KG1 (cell line): ENCODE measurements around the gene CROCC.
A peak's percentile ranks its signal among the peaks of the same experiment; 100 is the strongest.
"Not testable (repeated sequence)": the region's sequence is repeated elsewhere in the genome, so short reads cannot be mapped to it uniquely, and the experiment has no call there.

Experiments
- DNase-seq: peaks from one replicate; lab custom pipeline; 2025; lab: John Stamatoyannopoulos, UW

Gene CROCC

DNA sequence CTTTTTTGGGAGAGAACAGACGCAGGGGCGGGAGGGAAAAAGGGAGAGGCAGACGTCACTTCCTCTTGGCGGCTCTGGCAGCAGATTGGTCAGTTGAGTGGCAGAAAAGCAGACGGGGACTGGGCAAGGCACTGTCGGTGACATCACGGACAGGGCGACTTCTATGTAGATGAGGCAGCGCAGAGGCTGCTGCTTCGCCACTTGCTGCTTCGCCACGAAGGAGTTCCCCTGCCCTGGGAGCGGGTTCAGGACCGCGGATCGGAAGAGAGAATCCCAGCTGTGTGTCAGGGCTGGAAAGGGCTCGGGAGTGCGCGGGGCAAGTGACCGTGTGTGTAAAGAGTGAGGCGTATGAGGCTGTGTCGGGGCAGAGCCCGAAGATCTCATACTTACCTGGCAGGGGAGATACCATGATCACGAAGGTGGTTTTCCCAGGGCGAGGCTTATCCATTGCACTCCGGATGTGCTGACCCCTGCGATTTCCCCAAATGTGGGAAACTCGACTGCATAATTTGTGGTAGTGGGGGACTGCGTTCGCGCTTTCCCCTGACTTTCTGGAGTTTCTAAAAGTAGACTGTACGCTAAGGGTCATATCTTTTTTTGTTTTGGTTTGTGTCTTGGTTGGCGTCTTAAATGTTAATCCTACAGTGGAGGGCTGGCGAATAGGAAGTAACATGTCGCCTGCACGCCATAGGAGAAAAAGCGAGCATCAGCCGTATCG, 26.0 kb upstream of the CROCC start, which contains the start of gene RNU1-2:
Gene RNU1-2, plus strand, starts transcription at position 383 of the 718 bp plus-strand sequence.
- peak; percentile 59 for DNase-seq

DNA sequence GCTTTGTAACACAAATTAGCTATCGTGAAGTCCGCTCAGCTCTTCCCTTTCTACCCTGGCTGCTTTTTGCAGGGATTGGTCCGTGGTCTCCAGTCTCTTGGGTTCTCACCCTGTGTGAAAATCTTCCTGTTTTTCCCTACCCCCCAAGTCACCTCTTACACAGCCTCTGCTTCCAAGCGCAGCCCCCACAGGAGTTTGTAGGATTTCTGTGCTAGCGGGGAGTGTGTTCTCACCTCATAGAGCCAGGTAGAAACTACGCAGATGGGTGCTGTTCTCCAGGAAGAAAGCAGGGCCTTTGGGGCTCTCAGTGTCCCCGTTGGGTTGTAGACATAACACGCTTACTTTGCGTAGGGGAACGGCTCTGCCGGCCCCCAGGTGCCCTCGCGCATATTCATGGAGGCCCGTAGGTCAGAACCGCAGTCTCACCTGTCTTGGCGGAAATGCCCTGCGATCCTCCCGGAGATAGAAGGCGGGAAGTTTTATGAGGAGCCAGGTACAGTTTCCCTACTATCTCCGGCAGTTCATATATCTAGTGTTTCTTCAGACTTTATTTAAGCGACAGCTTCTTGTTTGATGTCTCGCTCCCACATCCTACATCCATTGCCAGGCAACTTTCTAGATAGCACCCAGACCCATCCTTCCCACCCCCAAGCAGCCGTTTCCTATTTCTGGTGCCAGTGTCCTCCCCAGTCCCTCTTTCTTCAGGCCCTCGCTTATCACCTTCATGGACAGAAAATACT, 25.2 kb upstream of the CROCC start:
- not testable (repeated sequence) for DNase-seq

DNA sequence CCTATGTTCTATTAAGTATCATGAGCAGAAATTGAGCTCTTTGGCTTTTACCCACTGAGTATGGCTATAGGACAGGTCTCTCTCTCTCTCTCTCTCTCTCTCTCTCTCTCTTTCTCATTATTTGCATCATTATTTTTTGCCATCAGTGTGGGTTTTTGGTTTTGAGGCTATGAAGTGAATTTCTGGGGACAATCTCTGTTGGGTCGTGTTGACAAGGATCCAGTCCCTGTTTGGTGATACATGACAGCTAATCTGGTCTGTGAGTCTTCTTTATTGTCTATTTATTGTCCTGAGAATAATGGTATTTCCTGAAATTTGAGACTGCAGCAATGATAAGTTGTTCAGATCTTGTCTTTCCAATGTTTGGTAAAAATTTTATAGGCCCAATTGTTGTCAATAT, 24.1 kb upstream of the CROCC start:
- not testable (repeated sequence) for DNase-seq

DNA sequence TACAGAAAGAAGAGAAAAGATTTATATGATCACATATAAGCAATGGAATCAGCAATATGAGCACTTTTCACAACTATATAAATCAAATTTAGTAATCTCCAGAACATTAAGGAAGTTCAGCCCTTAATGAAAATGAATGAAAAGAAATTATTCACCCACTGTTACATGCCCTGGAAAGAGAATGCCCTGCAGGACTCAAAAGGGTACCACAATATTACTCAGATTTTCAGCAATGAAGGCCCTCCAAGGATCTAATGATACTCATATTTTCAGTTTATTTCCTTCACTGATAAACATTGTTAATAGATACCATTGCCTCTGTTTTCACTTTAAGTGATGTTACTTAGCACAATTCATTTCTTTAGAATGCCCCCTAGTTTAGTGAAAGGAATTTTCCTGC, 23.4 kb upstream of the CROCC start:
- not testable (repeated sequence) for DNase-seq

DNA sequence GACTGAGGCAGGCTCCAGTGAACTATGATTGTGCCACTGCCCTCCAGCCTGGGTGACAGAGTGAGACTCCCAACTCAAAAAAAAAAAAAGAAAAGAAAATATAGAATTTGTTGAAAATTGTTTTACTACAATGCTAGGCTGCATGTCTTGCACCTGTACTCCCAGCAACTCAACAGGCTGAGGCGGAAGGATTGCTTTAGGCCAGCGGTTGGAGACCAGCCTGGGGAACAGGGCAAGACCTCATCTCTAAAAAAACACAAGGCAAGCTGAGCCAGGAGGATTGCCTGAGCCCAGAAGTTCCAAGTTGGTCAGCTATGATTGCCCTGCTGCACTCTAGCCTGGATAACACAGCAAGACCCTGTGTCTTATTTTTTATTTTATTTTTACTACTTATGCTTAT, 22.7 kb upstream of the CROCC start:
- DNase-seq = not testable (repeated sequence)

DNA sequence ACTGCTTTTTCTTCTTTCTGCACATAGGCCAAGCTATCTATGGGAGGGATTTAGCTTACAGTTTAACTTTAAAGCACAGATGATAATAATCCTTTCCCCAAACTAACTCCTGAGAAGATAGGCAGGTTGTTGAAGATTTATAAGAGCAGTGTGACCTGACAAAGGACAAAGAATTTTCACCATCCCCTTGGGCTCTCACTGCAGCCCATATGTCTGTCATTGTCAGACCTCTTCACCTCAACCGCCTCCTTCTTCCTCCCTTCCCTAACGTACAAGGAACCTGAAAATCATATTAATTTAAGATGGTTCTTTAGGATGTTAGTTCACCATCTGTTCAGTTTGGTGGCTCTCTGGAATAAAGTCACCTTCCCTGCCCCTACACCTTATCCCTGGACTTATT, 21.0 kb upstream of the CROCC start:
- DNase-seq = no peak

DNA sequence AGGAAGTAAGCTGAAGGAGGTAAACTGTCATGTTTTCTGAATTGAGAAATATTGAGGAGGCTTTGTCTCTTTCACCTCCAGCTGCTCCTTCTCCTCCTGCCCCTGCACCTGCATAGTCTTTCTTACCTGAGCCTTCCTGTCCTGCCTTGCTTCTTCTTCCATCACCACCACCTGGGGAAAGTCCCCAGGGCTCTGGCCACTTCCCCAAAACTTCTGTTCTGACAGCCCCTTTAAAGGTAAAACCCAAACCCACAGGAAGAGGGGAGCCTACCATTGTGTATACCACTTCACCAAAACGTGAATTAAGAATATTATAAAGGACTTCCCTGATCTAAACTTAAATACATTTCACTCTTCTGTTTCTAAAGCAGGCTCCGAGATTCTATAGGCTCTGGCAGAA, 20.4 kb upstream of the CROCC start:
- not testable (repeated sequence) for DNase-seq

DNA sequence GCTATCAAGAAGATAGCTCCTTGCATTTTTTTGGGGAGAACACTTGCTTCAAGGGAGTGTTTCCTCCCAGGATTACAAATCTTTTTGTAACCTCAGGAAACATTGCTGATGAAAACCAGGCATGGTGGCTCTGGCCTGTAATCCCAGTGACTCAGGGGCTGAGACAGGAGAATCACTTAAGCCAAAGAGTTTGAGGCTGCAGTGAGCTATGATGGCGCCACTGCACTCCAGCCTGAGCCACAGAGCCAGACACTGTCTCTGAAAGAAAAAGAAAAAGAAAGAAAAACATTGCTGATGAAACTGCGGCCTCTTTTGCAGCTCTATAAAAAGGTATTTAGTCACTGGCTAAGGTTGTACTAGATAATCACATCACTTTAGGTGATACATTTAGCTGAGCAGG, 18.7 kb upstream of the CROCC start:
- no peak for DNase-seq

DNA sequence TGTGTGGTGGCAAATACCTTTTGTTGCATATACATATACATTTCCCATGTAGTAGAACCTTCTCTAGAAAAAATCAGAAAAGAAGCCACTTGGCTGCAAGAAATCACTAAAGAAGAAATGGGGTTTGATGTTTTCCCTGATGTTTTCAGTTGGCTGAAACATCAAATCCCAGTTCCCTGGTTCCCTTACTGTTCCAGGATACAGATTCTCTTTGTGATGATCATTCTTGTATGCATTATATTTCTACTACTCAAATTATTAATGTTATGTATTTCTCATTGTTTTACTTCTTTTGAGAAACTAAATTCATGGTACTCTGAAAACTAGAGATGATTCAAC, 18.3 kb upstream of the CROCC start:
- DNase-seq = no peak

DNA sequence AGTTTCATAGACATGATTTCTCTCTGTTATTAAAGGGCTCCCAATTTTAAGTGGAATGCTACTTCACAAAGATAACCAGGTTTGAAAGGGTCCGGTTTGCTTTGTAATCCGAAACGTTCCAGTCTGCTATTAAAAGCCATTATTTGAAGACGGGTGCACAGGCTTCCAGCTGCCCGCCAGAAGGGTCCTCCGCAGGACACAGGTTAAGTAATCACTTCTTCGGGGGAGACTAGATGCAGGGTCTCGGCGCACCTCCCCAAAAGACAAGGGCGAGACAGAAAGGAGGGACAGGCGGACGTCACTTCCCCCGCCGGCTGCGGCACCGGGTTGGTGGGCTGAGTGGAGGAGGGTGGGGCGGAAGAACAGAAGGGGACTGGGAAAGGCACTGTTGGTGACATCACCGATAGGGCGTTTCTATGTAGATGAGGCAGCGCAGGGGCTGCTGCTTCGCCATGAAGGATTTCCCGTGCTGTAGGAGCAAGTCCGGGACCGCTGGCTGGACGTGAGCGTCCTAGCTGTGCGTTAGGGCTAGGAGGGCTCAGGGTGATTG, 17.1 kb upstream of the CROCC start:
- DNase-seq = peak; percentile 88

DNA sequence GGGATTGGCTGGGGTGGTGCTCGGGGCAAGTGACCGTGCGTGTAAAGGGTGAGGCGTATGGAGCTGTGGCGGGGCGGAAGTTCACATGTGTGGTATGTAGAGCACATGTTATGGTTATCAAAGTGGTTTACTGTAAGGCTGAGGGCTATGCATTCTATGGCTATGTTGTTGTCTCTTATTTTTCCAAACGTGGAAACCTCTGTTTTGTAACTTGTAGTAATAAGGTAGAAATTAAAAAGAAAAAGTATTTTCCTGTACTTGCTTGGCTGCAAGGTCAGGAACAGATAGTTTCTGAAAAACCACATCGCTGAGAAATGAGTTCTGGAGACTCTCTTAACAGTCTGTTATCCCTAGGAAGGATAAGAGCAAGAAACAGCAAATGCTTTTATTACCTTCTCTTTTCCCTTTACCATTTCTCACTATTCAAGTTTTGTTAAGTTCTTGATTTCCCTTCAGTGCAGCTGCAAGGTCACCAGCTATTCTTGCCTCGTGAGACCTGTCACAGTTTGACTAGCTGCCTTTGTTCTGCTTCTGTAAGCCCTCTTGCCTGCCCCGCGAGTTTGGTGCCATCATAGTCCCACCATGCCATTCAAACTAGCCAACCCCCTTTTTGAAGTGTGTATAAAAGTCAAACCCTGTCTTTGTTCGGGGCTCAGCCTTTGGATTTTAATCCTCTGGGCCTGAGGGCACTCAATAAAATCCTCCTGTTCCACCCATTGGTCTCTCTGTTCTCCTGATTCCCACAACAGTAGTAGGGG, 16.4 kb upstream of the CROCC start:
- DNase-seq = peak; percentile 88

DNA sequence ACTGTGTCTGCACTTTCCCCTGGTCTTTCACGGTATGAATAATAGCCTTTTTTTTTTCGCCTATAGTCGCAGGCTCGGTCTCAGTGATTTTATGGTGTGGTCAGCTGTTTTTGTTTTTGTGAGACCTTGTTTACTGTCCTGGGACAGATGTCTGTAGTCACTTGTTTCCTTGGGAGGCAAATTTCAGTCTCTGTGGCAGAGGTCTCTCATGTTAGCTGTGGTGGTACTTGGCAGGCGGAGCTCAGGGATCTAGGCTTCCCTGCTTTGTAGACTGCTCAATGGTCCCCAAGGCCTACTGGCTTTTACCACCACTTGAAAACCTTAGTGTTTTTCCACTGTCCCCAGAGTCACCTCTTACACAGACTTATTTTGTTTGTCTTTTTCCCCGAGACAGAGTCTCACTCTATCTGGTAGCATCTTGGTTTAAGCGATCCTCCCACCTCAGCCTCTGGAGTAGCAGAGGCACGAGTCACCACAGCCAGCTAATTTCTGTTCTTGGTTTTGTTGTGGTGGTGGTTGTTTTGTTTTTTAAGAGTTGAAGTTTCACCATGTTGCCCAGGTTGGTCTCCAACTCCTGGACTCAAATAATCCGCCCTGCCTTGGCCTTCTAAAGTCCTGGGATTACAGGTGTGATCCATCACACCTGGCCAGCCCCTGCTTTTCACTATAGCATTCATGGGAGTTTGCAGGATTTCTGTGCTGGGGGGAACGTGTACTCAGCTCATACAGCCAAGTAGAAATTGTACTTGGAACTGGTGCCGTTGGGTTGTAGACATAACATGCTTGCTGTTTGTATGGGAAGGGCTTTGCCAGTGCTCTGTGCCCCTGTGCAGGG, 15.6 kb upstream of the CROCC start:
- DNase-seq = no peak

DNA sequence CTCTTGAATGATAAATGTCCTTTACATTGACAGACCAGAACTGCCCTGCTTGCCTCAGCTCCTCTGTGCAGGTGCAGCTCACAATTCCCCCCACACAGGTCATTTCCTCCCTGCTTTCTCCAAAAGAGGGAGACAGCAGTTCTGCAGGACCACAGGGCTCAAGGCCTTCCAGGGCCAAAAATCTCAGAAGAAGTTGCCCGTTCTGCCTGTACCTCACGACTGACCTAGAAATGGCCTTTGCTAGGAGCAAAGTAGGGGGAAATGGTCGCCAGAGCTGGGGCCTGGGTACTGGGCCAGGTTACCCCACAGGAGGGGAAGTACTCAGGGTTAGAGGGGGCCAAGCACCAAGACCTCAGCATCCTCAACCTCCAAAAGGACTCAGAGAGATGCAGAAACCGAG, 14.9 kb upstream of the CROCC start:
- no peak for DNase-seq

DNA sequence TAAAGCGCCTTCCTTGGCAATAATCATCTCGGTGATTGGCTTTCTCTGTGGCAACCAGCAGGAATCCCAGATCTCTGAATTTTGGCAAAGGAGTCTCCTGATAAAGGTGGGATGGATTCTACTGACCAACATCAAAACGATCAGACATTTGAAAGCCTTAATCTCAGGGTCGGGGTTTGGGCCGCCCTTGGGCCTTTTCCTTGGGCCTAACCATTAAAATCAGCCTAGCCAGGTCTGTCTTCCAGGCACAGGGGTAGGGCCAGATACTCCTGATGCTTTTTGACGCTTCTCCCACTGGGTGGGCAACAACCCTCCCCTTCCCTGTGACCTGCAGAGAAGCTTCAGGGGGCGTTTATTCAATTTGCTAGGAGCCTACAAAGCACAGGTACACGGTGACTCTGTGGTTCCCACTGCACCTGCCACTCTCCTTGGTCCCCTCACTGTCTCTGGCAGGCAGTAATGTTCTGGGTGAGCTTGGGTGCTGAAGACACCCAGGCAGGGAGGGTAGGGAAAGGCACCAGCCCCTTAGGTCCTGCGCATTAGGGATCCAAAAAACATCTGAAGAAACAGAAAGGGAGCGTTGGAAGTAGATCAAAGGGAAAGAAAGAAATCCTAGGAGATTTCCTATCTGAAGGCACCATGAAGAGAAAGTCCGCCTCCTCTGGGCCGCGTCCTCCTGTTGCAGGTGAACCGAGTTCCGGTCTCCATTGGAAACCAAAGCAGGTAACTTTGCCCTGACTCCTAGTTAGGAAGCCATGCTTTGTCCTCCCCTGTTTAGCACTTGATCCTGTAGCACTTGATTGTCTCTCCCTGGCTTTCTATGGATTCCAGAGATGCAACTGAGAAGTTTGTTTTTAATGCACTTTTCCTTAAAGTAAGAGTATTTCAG, 13.6 kb upstream of the CROCC start:
- no peak for DNase-seq

DNA sequence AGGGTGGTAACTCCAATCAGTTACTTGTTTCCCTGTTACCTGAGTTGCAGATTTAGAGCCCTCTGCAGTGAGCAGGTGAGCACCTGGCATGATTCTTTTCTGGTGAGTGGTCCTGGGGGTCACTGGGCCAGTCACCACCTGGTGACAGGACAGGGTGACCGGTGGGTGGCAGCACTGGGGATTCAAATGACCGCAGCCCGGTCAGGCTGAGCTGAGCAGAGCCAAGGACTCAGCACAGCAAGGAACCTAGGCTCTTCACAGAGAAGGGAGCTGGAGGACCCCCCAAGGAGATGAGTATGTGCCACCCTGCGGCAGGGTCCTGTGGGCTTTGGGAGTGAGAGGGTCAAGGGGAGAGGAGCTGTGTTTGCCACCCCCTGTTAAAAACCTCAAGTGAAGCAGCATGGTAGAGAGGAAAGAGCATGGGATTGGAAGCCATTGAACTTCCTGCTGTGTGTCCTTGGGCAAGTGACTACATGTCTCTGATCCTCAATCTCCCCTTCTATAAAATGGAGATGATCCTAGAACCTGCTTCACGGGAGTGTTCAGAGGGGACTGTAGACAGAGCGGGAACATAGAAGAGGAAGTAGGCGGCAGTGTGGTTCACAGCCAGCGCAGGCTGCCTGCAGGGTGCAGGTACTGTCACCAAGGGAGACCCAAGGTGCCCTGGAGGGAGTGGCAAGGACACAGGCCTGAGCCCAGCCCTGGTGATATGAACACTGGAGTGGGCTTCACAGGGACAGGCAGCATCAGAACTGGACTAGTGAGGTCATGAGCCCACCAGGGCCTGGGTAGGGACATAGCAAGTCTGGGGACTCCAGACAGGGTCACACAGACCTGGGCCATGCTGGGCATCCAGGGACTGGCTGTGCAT, 9.6 kb upstream of the CROCC start:
- not testable (repeated sequence) for DNase-seq

DNA sequence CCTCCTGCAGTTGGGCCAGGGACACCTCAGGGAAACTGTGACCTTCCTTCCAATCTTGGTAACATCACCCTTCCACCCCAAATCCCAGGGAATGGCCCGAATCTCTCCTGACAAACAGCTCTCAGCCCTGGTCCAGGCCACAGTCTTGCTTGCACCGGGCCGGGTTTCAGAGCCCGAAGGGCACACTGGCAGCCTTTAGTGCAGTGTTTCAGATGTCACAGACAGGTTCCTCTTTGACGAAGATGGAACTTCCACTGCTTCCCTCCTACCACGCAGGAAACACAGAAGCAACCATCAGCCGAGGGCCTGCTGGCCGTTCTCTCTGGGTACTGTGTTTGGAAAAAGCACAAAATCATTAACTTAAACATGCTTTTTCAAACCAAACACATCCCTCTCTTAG, 9.0 kb upstream of the CROCC start:
- DNase-seq = not testable (repeated sequence)

DNA sequence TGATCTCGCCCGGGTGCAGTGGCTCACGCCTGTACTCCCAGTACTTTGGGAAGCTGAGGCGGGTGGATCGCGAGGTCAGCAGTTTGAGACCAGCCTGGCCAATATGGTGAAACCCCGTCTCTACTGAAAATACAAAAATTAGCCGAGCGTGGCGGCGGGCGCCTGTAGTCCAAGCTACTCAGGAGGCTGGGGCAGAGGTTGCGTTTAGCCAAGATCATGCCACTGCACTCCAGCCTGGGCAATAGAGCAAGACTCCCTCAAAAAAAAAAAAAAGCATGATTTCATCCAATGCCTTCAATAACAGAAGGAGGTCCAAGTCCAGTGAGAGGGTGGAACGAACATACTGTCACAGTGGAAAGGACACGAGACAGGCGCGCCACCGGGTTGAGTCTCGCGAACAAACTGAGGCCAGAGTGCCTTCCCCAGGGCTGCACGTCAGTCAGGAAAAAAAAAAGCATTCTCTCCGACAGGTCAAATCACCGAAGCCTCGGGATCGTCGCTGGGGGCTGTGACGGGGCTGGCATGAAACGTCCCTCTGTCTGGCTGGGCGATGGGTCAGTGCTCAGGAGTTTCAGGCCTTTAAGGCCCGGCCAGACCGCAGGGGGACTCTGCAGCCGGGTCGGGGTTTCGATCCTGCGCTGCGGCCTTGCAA, 8.4 kb upstream of the CROCC start:
- DNase-seq = no peak

DNA sequence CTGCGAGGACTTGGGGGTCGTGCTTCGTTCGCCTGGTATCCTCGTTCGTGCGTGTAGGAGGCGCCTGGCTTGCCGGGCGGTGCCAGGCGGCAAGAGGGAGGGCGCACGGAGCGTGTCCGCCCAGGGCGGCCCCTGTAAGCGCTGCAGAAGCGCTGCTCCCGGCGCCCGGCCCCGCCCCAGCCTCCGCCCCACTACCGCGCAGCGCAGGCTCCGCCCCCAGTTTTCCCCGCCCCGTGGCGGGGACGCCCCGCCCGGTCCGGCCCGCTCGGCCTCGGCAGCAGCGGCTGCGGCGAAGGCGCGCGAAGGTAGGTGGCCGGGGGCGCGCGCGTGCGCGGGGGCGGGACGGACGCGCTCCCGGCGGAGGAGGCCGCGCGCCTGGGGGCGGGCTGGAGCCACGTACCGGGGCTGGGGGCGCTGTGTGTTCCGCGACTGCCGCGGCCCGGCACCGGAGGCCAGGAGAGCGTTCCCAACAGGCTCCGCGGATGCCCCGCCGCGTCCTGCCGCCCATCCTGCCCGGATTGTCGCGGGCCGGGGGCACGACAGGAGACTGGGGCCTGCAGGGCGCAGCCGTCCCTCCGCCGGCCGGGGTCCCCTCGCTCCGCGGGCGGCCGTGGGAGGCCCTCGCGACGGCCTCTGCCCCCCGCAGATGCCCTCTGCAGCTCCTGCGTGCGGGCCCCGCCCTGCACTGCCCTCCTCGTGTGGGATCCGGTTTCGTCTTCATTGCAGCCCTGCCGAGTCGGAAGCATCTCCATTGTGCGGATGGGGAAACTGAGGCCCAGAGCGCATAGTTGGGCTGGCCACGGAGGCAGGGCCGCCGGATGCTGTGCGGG, 7.7 kb upstream of the CROCC start:
- peak; percentile 92 for DNase-seq
